NCI-H146 treated with DMSO at 0.1 percent for 48 hours (cell line): ENCODE results near the gene IL11.
"Not testable (repeated sequence)": the region's sequence is repeated elsewhere in the genome, so short reads cannot be mapped to it uniquely, and the experiment has no call there.

Source experiments
- DNase-seq: peaks from one replicate; lab custom pipeline; 2025; ENCODE audit not compliant: unreplicated experiment; lab: John Stamatoyannopoulos, UW

Gene IL11

GRCh38 chr19:55370305-55370988, at the start of gene IL11:
Gene IL11 (minus strand): TSS chr19:55370463. CDS start chr19:55370310, 153 bp downstream.
- DNase-seq = no peak

GRCh38 chr19:55419624-55420236, 49.5 kb upstream of the IL11 start:
- no peak for DNase-seq

GRCh38 chr19:55419103-55419502, 48.8 kb upstream of the IL11 start:
- DNase-seq = no peak

GRCh38 chr19:55418185-55418584, 47.9 kb upstream of the IL11 start:
- peak; percentile 79 for DNase-seq

GRCh38 chr19:55410168-55410567, 39.9 kb upstream of the IL11 start:
- no peak for DNase-seq

GRCh38 chr19:55409179-55409578, 38.9 kb upstream of the IL11 start:
- DNase-seq = not testable (repeated sequence)

- no peak for DNase-seq
Measured at GRCh38 chr19:55408533-55408872, 38.2 kb upstream of the IL11 start.

GRCh38 chr19:55407800-55408532, 37.7 kb upstream of the IL11 start:
- DNase-seq = peak; percentile 99

GRCh38 chr19:55407550-55407799, 37.2 kb upstream of the IL11 start, which contains the start of gene UBE2S:
Gene UBE2S (minus strand): TSS chr19:55407788. CDS start chr19:55407589, 199 bp downstream.
- not testable (repeated sequence) for DNase-seq

GRCh38 chr19:55406826-55407549, 36.7 kb upstream of the IL11 start:
- DNase-seq = no peak

- no peak for DNase-seq
Measured at GRCh38 chr19:55406091-55406825, 36.0 kb upstream of the IL11 start.

- DNase-seq = no peak
Measured at GRCh38 chr19:55405638-55406037, 35.4 kb upstream of the IL11 start.

GRCh38 chr19:55402509-55402908, 32.2 kb upstream of the IL11 start:
- no peak for DNase-seq

- not testable (repeated sequence) for DNase-seq
Measured at GRCh38 chr19:55401390-55401789, 31.1 kb upstream of the IL11 start.

- DNase-seq = no peak
Measured at GRCh38 chr19:55400281-55401087, 30.2 kb upstream of the IL11 start.

- DNase-seq = no peak
Measured at GRCh38 chr19:55398200-55398925, 28.1 kb upstream of the IL11 start.

GRCh38 chr19:55392820-55393761, 22.8 kb upstream of the IL11 start:
- no peak for DNase-seq
